CD14-positive monocyte (primary cell): ENCODE results near the gene TTYH3. TPM values are rescaled to one million over a fixed set of nuclear protein-coding genes. Genes with fewer than 3 reads are reported as not detected.

ENCODE experiments used
- DNase-seq, 3 donors: peaks; one replicate each; pipeline ENCODE4 v3.0.0-alpha.2; 2011 to 2022
- H2AFZ ChIP-seq: 2 replicates; pipeline ENCODE4 v1.6.0; 2012; ENCODE audit warnings: mild to moderate bottlenecking, low read depth, low read length, inconsistent platforms; ENCODE audit not compliant: insufficient read depth, poor library complexity, severe bottlenecking
- H3K27ac ChIP-seq, 2 donors: 1 replicate in 1 of 2; 2 replicates in 1 of 2; pipeline ENCODE4 v1.5.1; 2012 to 2013; ENCODE audit warnings: low read length in 2 of 2, control low read depth in 1 of 2, inconsistent platforms in 1 of 2, low read depth in 1 of 2, mild to moderate bottlenecking in 1 of 2
- H3K27me3 ChIP-seq, 2 donors: one replicate each; pipeline versions ENCODE4 v1.6.0 to v1.6.1; 2011 to 2013; ENCODE audit warnings: low read length in 2 of 2; ENCODE audit not compliant: control insufficient read depth in 2 of 2, insufficient read depth in 2 of 2
- H3K36me3 ChIP-seq, 2 donors: replicated peaks in 1 of 2; 1 replicate in 1 of 2; 2 replicates in 1 of 2; pipeline versions ENCODE4 v1.5.1 to v1.6.1; 2012 to 2013; ENCODE audit warnings: low read length in 2 of 2, control low read depth in 1 of 2, inconsistent platforms in 1 of 2, mild to moderate bottlenecking in 1 of 2; ENCODE audit not compliant: insufficient read depth in 2 of 2, control insufficient read depth in 1 of 2
- H3K4me1 ChIP-seq, 2 donors: 1 replicate in 1 of 2; 2 replicates in 1 of 2; pipeline versions ENCODE4 v1.5.1 to v1.6.1; 2012 to 2013; ENCODE audit warnings: low read length in 2 of 2, control low read depth in 1 of 2, inconsistent platforms in 1 of 2, mild to moderate bottlenecking in 1 of 2, moderate library complexity in 1 of 2; ENCODE audit not compliant: insufficient read depth in 2 of 2, control insufficient read depth in 1 of 2
- H3K4me2 ChIP-seq: replicated peaks from 2 replicates; pipeline ENCODE3; 2012; ENCODE audit warnings: low read length, moderate library complexity, mild to moderate bottlenecking; ENCODE audit not compliant: poor library complexity, severe bottlenecking; ENCODE audit errors: extremely low read depth
- H3K4me3 ChIP-seq, 3 experiments: fragments of 200-600 bp in 1 of 3; sonication (generic) in 1 of 3; replicated peaks in 1 of 3; 1 replicate in 2 of 3; 2 replicates in 1 of 3; pipeline ENCODE4 v1.5.1; 2011 to 2013; ENCODE audit warnings: low read length in 3 of 3, mild to moderate bottlenecking in 3 of 3, control low read depth in 2 of 3, low read depth in 2 of 3, inconsistent platforms in 1 of 3, moderate library complexity in 1 of 3
- H3K79me2 ChIP-seq: 2 replicates; pipeline ENCODE4 v1.6.0; 2012; ENCODE audit warnings: mild to moderate bottlenecking, control low read depth, inconsistent platforms, low read length, moderate library complexity; ENCODE audit not compliant: insufficient read depth
- H3K9ac ChIP-seq: 2 replicates; pipeline ENCODE4 v1.6.0; 2017; ENCODE audit warnings: low read length, mild to moderate bottlenecking; ENCODE audit not compliant: insufficient read depth, poor library complexity, severe bottlenecking
- H3K9me3 ChIP-seq, 2 donors: replicated peaks in 1 of 2; 1 replicate in 1 of 2; 2 replicates in 1 of 2; pipeline versions ENCODE4 v1.5.1 to v1.6.1; 2012 to 2013; ENCODE audit warnings: low read length in 2 of 2, control low read depth in 1 of 2; ENCODE audit not compliant: control insufficient read depth in 1 of 2, insufficient read depth in 1 of 2
- H4K20me1 ChIP-seq: 2 replicates; pipeline ENCODE4 v1.6.0; 2012; ENCODE audit warnings: mild to moderate bottlenecking, low read length, control low read depth, moderate library complexity; ENCODE audit not compliant: insufficient read depth
- H3K27ac Mint-ChIP-seq, 7 donors: one replicate each; pipeline ENCODE4 v1.8.0; 2020; ENCODE audit warnings: mild to moderate bottlenecking in 7 of 7, mixed read lengths in 7 of 7, moderate library complexity in 6 of 7, inconsistent platforms in 2 of 7
- H3K27me3 Mint-ChIP-seq, 3 donors: one replicate each; pipeline ENCODE4 v1.8.0; 2021 to 2022; ENCODE audit warnings: low read depth in 3 of 3, mild to moderate bottlenecking in 3 of 3, mixed read lengths in 3 of 3, moderate library complexity in 3 of 3, inconsistent platforms in 1 of 3
- H3K36me3 Mint-ChIP-seq, 2 donors: one replicate each; pipeline ENCODE4 v1.8.0; 2020; ENCODE audit warnings: mixed read lengths in 2 of 2, inconsistent platforms in 1 of 2, mild to moderate bottlenecking in 1 of 2
- H3K4me1 Mint-ChIP-seq: one replicate; pipeline ENCODE4 v1.8.0; 2020; ENCODE audit warnings: mild to moderate bottlenecking, mixed read lengths
- H3K4me3 Mint-ChIP-seq, 2 donors: one replicate each; pipeline ENCODE4 v1.8.0; 2020; ENCODE audit warnings: mild to moderate bottlenecking in 2 of 2, mixed read lengths in 2 of 2, moderate library complexity in 1 of 2
- H3K9me3 Mint-ChIP-seq, 7 donors: one replicate each; pipeline ENCODE4 v1.8.0; 2020 to 2022; ENCODE audit warnings: mixed read lengths in 7 of 7, mild to moderate bottlenecking in 6 of 7, moderate library complexity in 6 of 7, inconsistent platforms in 2 of 7
- CTCF ChIP-seq: fragments of 200-600 bp; IDR thresholded peaks from one replicate; pipeline ENCODE4 v1.8.0; 2022; ENCODE audit warnings: antibody characterized with exemption, mild to moderate bottlenecking
- WGBS: methylation state at CpG from one replicate; pipeline ENCODE4 v1.1.5; 2013; ENCODE audit warnings: missing lambda C conversion rate; ENCODE audit not compliant: insufficient coverage; 5-methylcytosine and 5-hydroxymethylcytosine counted together
- intact Hi-C, 2 donors: fragments of 100-400 bp; cut with micrococcal nuclease; formaldehyde crosslinking; loops; one replicate each; pipeline versions ENCODE4 v1.15.0 to v1.15.1; 2023
- polyA plus RNA-seq, 3 donors: library from polyadenylated mRNA; depleted of rRNA in 1 of 3; unstranded in 2 of 3; stranded (reverse) in 1 of 3; fragments of 300-500 nt in 2 of 3; fragments of >200 nt in 1 of 3; fragmentation: Illumina TruSeq in 2 of 3; gene quantifications; 1 replicate in 2 of 3; 2 replicates in 1 of 3; pipeline ENCODE4 v1.2.3, GENCODE V29; 2012 to 2021

Gene TTYH3
- polyA plus RNA-seq, 3 donors: 13.4 to 73.5 (median 17.4) TPM

GRCh38 chr7:2592375-2592865 lies 39.4 kb upstream of the TTYH3 start:
- no peak overlapping the region for H3K4me3 ChIP-seq
- no peak for TF ChIP-seq CTCF
- Mint-ChIP-seq H3K27ac (peak overlapping the region in 1 of 7 donors; percentile 60), H3K27me3 (no peaks in the 10 kb centered on the region), H3K4me3 (no peak overlapping the region), H3K9me3 (peaks cover 0 to 3% (median 0%) of the 10 kb centered on the region in 7 donors), H3K4me1 (no peaks in the 10 kb centered on the region), H3K36me3 (peaks cover 56 to 91% of the 10 kb centered on the region in 2 donors)
- H3K4me1 ChIP-seq: no peaks in the 10 kb centered on the region
- H4K20me1 ChIP-seq: no peaks in the 10 kb centered on the region
- 98% methylated on average over 21 of the region's 23 CpGs for WGBS
- no peak for DNase-seq
- no peaks in the 10 kb centered on the region for H3K9me3 ChIP-seq
- peaks cover 54 to 91% of the 10 kb centered on the region in 2 donors for H3K36me3 ChIP-seq
- intact Hi-C loops: no loop called here
- H3K9ac ChIP-seq: no peak overlapping the region
- H3K27me3 ChIP-seq: no peaks in the 10 kb centered on the region
- H3K27ac ChIP-seq: no peak overlapping the region
- no peak overlapping the region for H2AFZ ChIP-seq
- H3K4me2 ChIP-seq: no peak overlapping the region
- H3K79me2 ChIP-seq: no peaks in the 10 kb centered on the region

GRCh38 chr7:2593036-2593727 lies 38.6 kb upstream of the TTYH3 start:
- Histone ChIP-seq H3K36me3 (peaks cover 60 to 92% of the 10 kb centered on the region in 2 donors), H3K4me2 (no peak overlapping the region), H3K4me3 (no peak overlapping the region), H3K27ac (no peak overlapping the region), H3K9me3 (no peaks in the 10 kb centered on the region), H3K4me1 (no peaks in the 10 kb centered on the region), H3K79me2 (no peaks in the 10 kb centered on the region), H2AFZ (no peak overlapping the region), H3K27me3 (no peaks in the 10 kb centered on the region), H3K9ac (no peak overlapping the region), H4K20me1 (no peaks in the 10 kb centered on the region)
- no peak overlapping the region for H3K4me3 Mint-ChIP-seq
- TF ChIP-seq CTCF: no peak
- no peaks in the 10 kb centered on the region for H3K4me1 Mint-ChIP-seq
- peaks cover 0 to 3% (median 0%) of the 10 kb centered on the region in 7 donors for H3K9me3 Mint-ChIP-seq
- H3K27ac Mint-ChIP-seq: peak overlapping the region in 3 of 7 donors; percentile 30 to 53 (median 47)
- WGBS: 96% methylated on average over 35 of the region's 38 CpGs
- DNase-seq: no peak
- no peaks in the 10 kb centered on the region for H3K27me3 Mint-ChIP-seq
- intact Hi-C loops: no loop called here
- H3K36me3 Mint-ChIP-seq: peaks cover 58 to 90% of the 10 kb centered on the region in 2 donors
